Measurements from ENCODE around the gene CTPS1.
A peak's percentile ranks its signal among the peaks of the same experiment; 100 is the strongest.

CTPS1 gene

DNA sequence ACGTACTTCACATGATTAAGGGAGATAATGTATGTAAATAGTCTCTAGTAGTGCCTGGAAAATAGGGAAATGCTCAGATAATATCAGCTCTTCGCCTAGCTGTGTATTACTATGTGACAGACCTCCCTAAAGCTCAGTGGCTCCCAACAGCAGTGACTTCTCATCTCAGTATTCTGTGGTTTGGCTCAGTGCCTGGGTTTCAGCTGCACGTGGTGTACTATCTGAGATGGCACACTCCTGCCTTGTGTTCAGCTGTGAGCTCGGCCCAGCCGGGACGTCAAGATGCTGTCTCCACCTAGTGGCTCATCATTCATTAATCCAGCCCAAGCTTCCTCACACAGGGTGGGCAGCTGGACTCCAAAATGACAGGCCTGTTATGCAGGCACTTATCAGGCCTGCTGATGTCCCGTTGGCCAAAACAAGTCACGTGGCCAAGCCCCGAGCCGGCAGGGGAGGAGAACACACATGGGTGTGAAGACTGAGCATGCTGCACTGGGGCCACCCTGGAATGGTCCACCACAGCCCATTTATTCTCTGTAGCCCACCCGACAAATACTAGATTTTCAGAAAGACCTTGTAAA is 24.2 kb downstream of the CTPS1 start:
- Histone ChIP-seq H4K20me1 (ENCODE audit: insufficient read depth, low read length) (peaks cover 56% of the 10 kb centered on the region), H3K4me3 (ENCODE audit: low read depth in 1 of 2, low read length in 2 of 2) (no peak overlapping the region), H3K36me3 (ENCODE audit: insufficient read depth, low read length) (peaks cover 97% of the 10 kb centered on the region), H3K4me2 (ENCODE audit: insufficient read depth, low read length) (no peak overlapping the region), H2AFZ (ENCODE audit: low read depth, low read length) (no peak overlapping the region), H3K27ac (ENCODE audit: low read length) (peak overlapping the region; percentile 52), H3K9me3 (ENCODE audit: insufficient read depth, low read length, severe bottlenecking) (no peaks in the 10 kb centered on the region), H3K9ac (ENCODE audit: low read depth, low read length) (no peak overlapping the region), H3K27me3 (ENCODE audit: insufficient read depth, low read length, poor library complexity) (no peaks in the 10 kb centered on the region), H3K4me1 (ENCODE audit: insufficient read depth, low read length) (peaks cover 23% of the 10 kb centered on the region), H3K79me2 (ENCODE audit: insufficient read depth, low read length) (peaks cover 20% of the 10 kb centered on the region)
- TF ChIP-seq, protein P1, sequence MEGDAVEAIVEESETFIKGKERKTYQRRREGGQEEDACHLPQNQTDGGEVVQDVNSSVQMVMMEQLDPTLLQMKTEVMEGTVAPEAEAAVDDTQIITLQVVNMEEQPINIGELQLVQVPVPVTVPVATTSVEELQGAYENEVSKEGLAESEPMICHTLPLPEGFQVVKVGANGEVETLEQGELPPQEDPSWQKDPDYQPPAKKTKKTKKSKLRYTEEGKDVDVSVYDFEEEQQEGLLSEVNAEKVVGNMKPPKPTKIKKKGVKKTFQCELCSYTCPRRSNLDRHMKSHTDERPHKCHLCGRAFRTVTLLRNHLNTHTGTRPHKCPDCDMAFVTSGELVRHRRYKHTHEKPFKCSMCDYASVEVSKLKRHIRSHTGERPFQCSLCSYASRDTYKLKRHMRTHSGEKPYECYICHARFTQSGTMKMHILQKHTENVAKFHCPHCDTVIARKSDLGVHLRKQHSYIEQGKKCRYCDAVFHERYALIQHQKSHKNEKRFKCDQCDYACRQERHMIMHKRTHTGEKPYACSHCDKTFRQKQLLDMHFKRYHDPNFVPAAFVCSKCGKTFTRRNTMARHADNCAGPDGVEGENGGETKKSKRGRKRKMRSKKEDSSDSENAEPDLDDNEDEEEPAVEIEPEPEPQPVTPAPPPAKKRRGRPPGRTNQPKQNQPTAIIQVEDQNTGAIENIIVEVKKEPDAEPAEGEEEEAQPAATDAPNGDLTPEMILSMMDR (IDR thresholded peaks at IDR 0.05; ENCODE audit: borderline replicate concordance, extremely low read depth, low read length, poor library complexity, severe bottlenecking) = peak; percentile 84
- no peak for TF ChIP-seq EZH2 (IDR thresholded peaks at IDR 0.05; ENCODE audit: borderline replicate concordance, low read depth, low read length, severe bottlenecking)
- ATAC-seq (ENCODE audit: insufficient read depth, low read depth) (peak; percentile 99), DNase-seq (peak; percentile 94)

DNA sequence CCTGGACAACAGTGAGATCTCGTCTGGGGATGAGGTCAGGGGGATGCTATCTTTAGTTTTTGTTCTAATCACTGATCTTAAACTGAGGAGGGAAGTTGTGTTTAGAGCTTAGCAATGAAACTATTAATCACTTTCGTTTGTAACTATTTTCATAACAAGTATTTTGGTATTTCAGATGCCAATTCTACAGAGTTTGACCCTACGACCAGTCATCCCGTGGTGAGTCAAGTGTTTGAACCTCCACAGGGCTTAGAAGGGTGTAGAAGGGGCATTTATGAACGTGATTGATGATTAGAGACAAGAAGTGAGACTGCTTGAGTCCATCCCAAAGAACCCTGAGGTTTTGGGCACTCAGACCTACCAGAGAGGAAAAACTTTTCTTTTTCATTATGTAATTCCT is 26.4 kb downstream of the CTPS1 start:
- Histone ChIP-seq H3K36me3 (ENCODE audit: insufficient read depth, low read length) (peaks cover 99% of the 10 kb centered on the region), H3K27ac (ENCODE audit: low read length) (no peak overlapping the region), H3K27me3 (ENCODE audit: insufficient read depth, low read length, poor library complexity) (no peaks in the 10 kb centered on the region), H3K4me3 (ENCODE audit: low read depth in 1 of 2, low read length in 2 of 2) (no peak overlapping the region), H3K4me2 (ENCODE audit: insufficient read depth, low read length) (no peak overlapping the region), H4K20me1 (ENCODE audit: insufficient read depth, low read length) (peaks cover 58% of the 10 kb centered on the region), H3K9ac (ENCODE audit: low read depth, low read length) (no peak overlapping the region), H3K9me3 (ENCODE audit: insufficient read depth, low read length, severe bottlenecking) (no peaks in the 10 kb centered on the region), H2AFZ (ENCODE audit: low read depth, low read length) (no peak overlapping the region), H3K4me1 (ENCODE audit: insufficient read depth, low read length) (peaks cover 21% of the 10 kb centered on the region), H3K79me2 (ENCODE audit: insufficient read depth, low read length) (peaks cover 12% of the 10 kb centered on the region)
- TF ChIP-seq EZH2 (IDR thresholded peaks at IDR 0.05; ENCODE audit: borderline replicate concordance, low read depth, low read length, severe bottlenecking) = no peak
- TF ChIP-seq, protein P1 (IDR thresholded peaks at IDR 0.05; ENCODE audit: borderline replicate concordance, extremely low read depth, low read length, poor library complexity, severe bottlenecking) = no peak
- ATAC-seq (ENCODE audit: insufficient read depth, low read depth) = no peak
- no peak for DNase-seq

DNA sequence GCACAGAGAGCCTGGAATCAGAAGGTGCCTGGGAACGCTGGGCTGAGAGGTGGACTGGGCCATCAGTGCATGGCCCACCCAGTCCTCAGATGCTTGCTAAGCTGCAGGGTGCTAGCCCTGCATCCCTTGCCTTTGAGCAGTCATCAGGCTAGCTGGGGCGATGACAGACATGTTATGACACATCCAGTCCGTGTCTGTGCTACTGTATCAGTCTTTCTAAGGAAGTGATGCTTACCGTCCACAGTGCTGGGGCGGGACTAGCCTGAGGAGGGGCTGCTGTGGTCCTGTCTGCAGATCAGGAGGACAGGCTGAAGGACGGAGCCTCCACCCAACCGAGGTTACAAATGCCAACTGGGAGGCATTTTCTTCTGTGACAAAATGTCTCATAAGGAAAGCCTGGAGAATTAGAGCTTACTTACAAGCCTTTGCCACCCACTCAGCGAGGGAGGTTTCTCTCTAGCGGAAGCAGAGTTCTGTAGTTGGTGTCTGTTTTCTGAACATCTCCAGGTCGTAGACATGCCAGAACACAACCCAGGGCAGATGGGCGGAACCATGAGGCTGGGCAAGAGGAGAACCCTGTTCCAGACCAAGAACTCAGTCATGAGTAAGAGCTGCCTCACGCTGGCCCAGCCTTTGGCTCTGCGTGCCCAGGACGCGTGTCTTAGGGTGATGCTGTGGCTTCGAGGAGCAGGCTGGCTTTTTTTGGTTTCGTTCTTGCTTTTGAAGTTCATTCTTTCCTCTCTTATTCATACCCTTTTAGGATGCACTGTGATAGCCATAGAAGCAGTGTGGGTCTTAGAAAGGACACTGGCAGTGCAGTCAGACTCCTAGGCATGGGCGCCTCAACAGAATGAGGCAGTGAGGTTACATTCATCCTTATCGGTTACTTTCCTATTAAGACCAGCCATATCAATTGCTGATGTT is 27.7 kb downstream of the CTPS1 start:
- Histone ChIP-seq H4K20me1 (ENCODE audit: insufficient read depth, low read length) (peaks cover 52% of the 10 kb centered on the region), H3K27ac (ENCODE audit: low read length) (no peak overlapping the region), H3K36me3 (ENCODE audit: insufficient read depth, low read length) (peaks cover 99% of the 10 kb centered on the region), H2AFZ (ENCODE audit: low read depth, low read length) (no peak overlapping the region), H3K4me2 (ENCODE audit: insufficient read depth, low read length) (no peak overlapping the region), H3K79me2 (ENCODE audit: insufficient read depth, low read length) (peaks cover 12% of the 10 kb centered on the region), H3K9me3 (ENCODE audit: insufficient read depth, low read length, severe bottlenecking) (no peaks in the 10 kb centered on the region), H3K4me3 (ENCODE audit: low read depth in 1 of 2, low read length in 2 of 2) (no peak overlapping the region), H3K4me1 (ENCODE audit: insufficient read depth, low read length) (peaks cover 16% of the 10 kb centered on the region), H3K27me3 (ENCODE audit: insufficient read depth, low read length, poor library complexity) (no peaks in the 10 kb centered on the region), H3K9ac (ENCODE audit: low read depth, low read length) (no peak overlapping the region)
- ATAC-seq (ENCODE audit: insufficient read depth, low read depth) (no peak), DNase-seq (no peak)
- TF ChIP-seq EZH2 (IDR thresholded peaks at IDR 0.05; ENCODE audit: borderline replicate concordance, low read depth, low read length, severe bottlenecking) = no peak
- TF ChIP-seq, protein P1 (IDR thresholded peaks at IDR 0.05; ENCODE audit: borderline replicate concordance, extremely low read depth, low read length, poor library complexity, severe bottlenecking) = no peak
